HEK293 (cell line): Measurements from ENCODE around the gene CYB5R2.

ENCODE experiments used
- CTCF ChIA-PET: fragments of 350-600 bp; formaldehyde crosslinking; extraction: SDS; loops from one replicate; lab custom pipeline; 2021; ENCODE audit warnings: antibody characterized with exemption; lab: Yijun Ruan, JAX
- POLR2A ChIA-PET: fragments of 300-600 bp; formaldehyde crosslinking; extraction: SDS; loops from one replicate; lab custom pipeline; 2020; ENCODE audit warnings: antibody characterized with exemption, inconsistent platforms; lab: Yijun Ruan, JAX
- H3K27ac ChIP-seq: fragments of 200-500 bp; sonication (Bioruptor generic); 2 replicates; pipeline ENCODE4 v1.5.1; 2014; ENCODE audit warnings: low read depth, low read length, control low read depth, inconsistent platforms; ENCODE audit errors: extremely low read depth
- H3K36me3 ChIP-seq, 2 experiments: fragments of 200-500 bp in 1 of 2; sonication (Bioruptor generic) in 1 of 2; 1 replicate in 1 of 2; 2 replicates in 1 of 2; pipeline ENCODE4 v1.5.1; 2014 to 2017; ENCODE audit warnings: inconsistent platforms in 2 of 2, low read length in 2 of 2; ENCODE audit not compliant: control insufficient read depth in 2 of 2, insufficient read depth in 1 of 2
- H3K4me1 ChIP-seq: fragments of 200-500 bp; sonication (Bioruptor generic); 2 replicates; pipeline ENCODE4 v1.5.1; 2014; ENCODE audit warnings: mild to moderate bottlenecking, low read length, inconsistent platforms; ENCODE audit not compliant: control insufficient read depth, insufficient read depth
- H3K4me3 ChIP-seq: 2 replicates; pipeline ENCODE4 v1.5.1; 2011; ENCODE audit warnings: low read depth, mild to moderate bottlenecking, control low read depth, low read length, moderate library complexity
- H3K9me3 ChIP-seq: fragments of 200-500 bp; sonication (Bioruptor generic); 2 replicates; pipeline ENCODE4 v1.5.1; 2014; ENCODE audit warnings: low read depth, low read length, inconsistent platforms; ENCODE audit not compliant: control insufficient read depth, insufficient read depth
- GFI1B ChIP-seq: fragments of 450-650 bp; formaldehyde crosslinking; IDR thresholded peaks from 2 replicates; pipeline ENCODE4 v1.5.1; 2016; ENCODE audit warnings: missing biosample characterization, missing genetic modification characterization
- GLIS2 ChIP-seq: fragments of 450-650 bp; formaldehyde crosslinking; IDR thresholded peaks from 2 replicates; pipeline ENCODE4 v1.5.1; 2016; ENCODE audit warnings: missing biosample characterization, missing genetic modification characterization
- HOXA7 ChIP-seq: sonication (generic); formaldehyde crosslinking; IDR thresholded peaks from 2 replicates; pipeline ENCODE4 v1.8.1; 2022; ENCODE audit warnings: missing genetic modification reagents, borderline replicate concordance
- HOXC10 ChIP-seq: sonication (generic); formaldehyde crosslinking; IDR thresholded peaks from 2 replicates; pipeline ENCODE4 v1.8.1; 2023; ENCODE audit warnings: mild to moderate bottlenecking, missing genetic modification reagents
- IKZF3 ChIP-seq: fragments of 450-650 bp; IDR thresholded peaks from 2 replicates; pipeline ENCODE4 v1.5.0; 2018; ENCODE audit warnings: missing biosample characterization, mild to moderate bottlenecking, missing genetic modification characterization, moderate library complexity
- KLF16 ChIP-seq: fragments of 450-650 bp; formaldehyde crosslinking; IDR thresholded peaks from 2 replicates; pipeline ENCODE4 v1.5.1; 2017; ENCODE audit warnings: missing biosample characterization, missing genetic modification characterization
- KLF7 ChIP-seq: fragments of 450-650 bp; formaldehyde crosslinking; IDR thresholded peaks from 2 replicates; pipeline ENCODE4 v1.5.1; 2016; ENCODE audit warnings: missing biosample characterization, missing genetic modification characterization, borderline replicate concordance
- PATZ1 ChIP-seq: fragments of 450-650 bp; formaldehyde crosslinking; IDR thresholded peaks from 2 replicates; pipeline ENCODE4 v1.5.1; 2016; ENCODE audit warnings: missing biosample characterization, missing genetic modification characterization
- SP2 ChIP-seq: fragments of 450-650 bp; formaldehyde crosslinking; IDR thresholded peaks from 2 replicates; pipeline ENCODE4 v1.5.1; 2016; ENCODE audit warnings: missing biosample characterization, missing genetic modification characterization
- TRIM28 ChIP-seq: IDR thresholded peaks from 2 replicates; pipeline ENCODE4 v1.6.1; 2011; ENCODE audit warnings: low read length, control low read depth, borderline replicate concordance
- YY1 ChIP-seq: fragments of 450-650 bp; formaldehyde crosslinking; IDR thresholded peaks from 2 replicates; pipeline ENCODE4 v1.5.1; 2018; ENCODE audit warnings: missing biosample characterization, missing genetic modification characterization
- YY2 ChIP-seq: fragments of 450-650 bp; formaldehyde crosslinking; IDR thresholded peaks from 2 replicates; pipeline ENCODE4 v1.5.1; 2016; ENCODE audit warnings: missing biosample characterization, missing genetic modification characterization
- ZBTB1 ChIP-seq: fragments of 450-650 bp; formaldehyde crosslinking; IDR thresholded peaks from 2 replicates; pipeline ENCODE4 v1.5.1; 2016; ENCODE audit warnings: missing biosample characterization, missing genetic modification characterization
- ZBTB17 ChIP-seq: fragments of 450-650 bp; formaldehyde crosslinking; IDR thresholded peaks from 2 replicates; pipeline ENCODE4 v1.5.1; 2016; ENCODE audit warnings: missing biosample characterization, missing genetic modification characterization
- ZNF18 ChIP-seq: fragments of 450-650 bp; formaldehyde crosslinking; IDR thresholded peaks from 2 replicates; pipeline ENCODE4 v1.5.1; 2016; ENCODE audit warnings: missing biosample characterization, missing genetic modification characterization
- ZNF19 ChIP-seq: fragments of 450-650 bp; formaldehyde crosslinking; IDR thresholded peaks from 2 replicates; pipeline ENCODE4; 2016; ENCODE audit warnings: missing biosample characterization, missing genetic modification characterization, low read depth
- ZNF2 ChIP-seq: fragments of 450-650 bp; formaldehyde crosslinking; IDR thresholded peaks from 2 replicates; pipeline ENCODE4 v1.5.1; 2016; ENCODE audit warnings: missing biosample characterization, missing genetic modification characterization
- ZNF221 ChIP-seq: fragments of 450-650 bp; formaldehyde crosslinking; IDR thresholded peaks from 2 replicates; pipeline ENCODE4 v1.5.1; 2017; ENCODE audit warnings: missing biosample characterization, missing genetic modification characterization, borderline replicate concordance
- ZNF239 ChIP-seq: fragments of 450-650 bp; formaldehyde crosslinking; IDR thresholded peaks from 2 replicates; pipeline ENCODE4 v1.5.1; 2016; ENCODE audit warnings: missing biosample characterization, missing genetic modification characterization
- ZNF510 ChIP-seq: fragments of 450-650 bp; formaldehyde crosslinking; IDR thresholded peaks from 2 replicates; pipeline ENCODE4 v1.5.1; 2018; ENCODE audit warnings: mild to moderate bottlenecking, missing genetic modification characterization, missing biosample characterization; ENCODE audit not compliant: insufficient replicate concordance
- ZNF529 ChIP-seq: fragments of 450-650 bp; formaldehyde crosslinking; IDR thresholded peaks from 2 replicates; pipeline ENCODE4 v1.5.1; 2017; ENCODE audit warnings: missing genetic modification characterization, missing biosample characterization; ENCODE audit not compliant: insufficient replicate concordance
- ZNF555 ChIP-seq: fragments of 450-650 bp; formaldehyde crosslinking; conservative IDR thresholded peaks from 2 replicates; pipeline ENCODE4 v1.5.1; 2017; ENCODE audit warnings: missing biosample characterization, mild to moderate bottlenecking, missing genetic modification characterization, inconsistent platforms
- ZNF747 ChIP-seq: fragments of 450-650 bp; formaldehyde crosslinking; IDR thresholded peaks from 2 replicates; pipeline ENCODE4 v1.5.1; 2016; ENCODE audit warnings: missing biosample characterization, missing genetic modification characterization
- ZNF837 ChIP-seq: fragments of 450-650 bp; formaldehyde crosslinking; IDR thresholded peaks from 2 replicates; pipeline ENCODE4 v1.5.1; 2016; ENCODE audit warnings: missing biosample characterization, missing genetic modification characterization
- TF ChIP-seq, protein P1 (sequence below): fragments of 450-650 bp; formaldehyde crosslinking; IDR thresholded peaks from 2 replicates; pipeline ENCODE4 v1.5.1; 2017; ENCODE audit warnings: missing biosample characterization, missing genetic modification characterization

The CYB5R2 gene

DNA sequence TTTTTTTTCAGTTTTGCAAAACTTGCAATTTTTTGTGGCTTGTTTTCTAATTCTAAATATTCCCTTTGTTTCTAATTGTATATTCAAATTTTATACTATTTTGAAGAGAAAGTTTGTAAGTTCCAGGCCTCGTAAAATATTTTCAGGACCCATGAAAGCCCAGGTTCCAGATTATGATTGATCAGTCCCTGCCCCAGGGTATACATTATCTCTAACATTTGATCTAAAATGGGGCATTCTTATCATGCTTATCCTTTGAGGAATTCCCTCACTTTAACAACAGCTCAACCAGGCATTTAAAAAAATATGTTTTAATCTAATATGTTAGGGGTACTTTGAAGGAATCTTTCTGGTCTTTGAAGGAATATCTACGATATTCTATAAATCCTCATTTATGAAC lies 26.4 kb downstream of the CYB5R2 start:
- peaks cover 0 to 54% of the 10 kb centered on the region in 2 experiments; a peak in 1 of 3 replicates for H3K36me3 ChIP-seq
- no peaks in the 10 kb centered on the region for H3K9me3 ChIP-seq
- no peak overlapping the region for H3K27ac ChIP-seq
- TF ChIP-seq ZNF221 (tag by site-specific recombination) (no peak), GLIS2 (no peak), KLF16 (tag by site-specific recombination) (no peak), ZNF2 (tag by site-specific recombination) (no peak), HOXC10 (CRISPR knock-in tag) (no peak), ZBTB17 (tag by site-specific recombination) (no peak), ZNF837 (tag by site-specific recombination) (no peak)
- POLR2A ChIA-PET, result no interaction called here
- H3K4me3 ChIP-seq, result no peak overlapping the region
- CTCF ChIA-PET, result interaction anchor here (0.7 to 2.0 kb wide), 4 partner anchors 19 to 205 kb away, joined by 3 to 4 read pairs (median 4); no protein-coding TSS in a partner anchor
- no peaks in the 10 kb centered on the region for H3K4me1 ChIP-seq

GRCh38 chr11:7645206-7645605 lies 28.1 kb downstream of the CYB5R2 start:
- POLR2A ChIA-PET, result no interaction called here
- TF ChIP-seq ZNF510 (no peak), IKZF3 (tag by site-specific recombination) (no peak), KLF7 (tag by site-specific recombination) (no peak), GFI1B (tag by site-specific recombination) (no peak), YY2 (no peak), SP2 (no peak), ZNF529 (tag by site-specific recombination) (no peak), HOXA7 (CRISPR knock-in tag) (no peak), ZNF239 (no peak), ZNF19 (tag by site-specific recombination) (no peak), YY1 (no peak), TRIM28 (no peak), ZNF747 (tag by site-specific recombination) (no peak)
- TF ChIP-seq, protein P1, sequence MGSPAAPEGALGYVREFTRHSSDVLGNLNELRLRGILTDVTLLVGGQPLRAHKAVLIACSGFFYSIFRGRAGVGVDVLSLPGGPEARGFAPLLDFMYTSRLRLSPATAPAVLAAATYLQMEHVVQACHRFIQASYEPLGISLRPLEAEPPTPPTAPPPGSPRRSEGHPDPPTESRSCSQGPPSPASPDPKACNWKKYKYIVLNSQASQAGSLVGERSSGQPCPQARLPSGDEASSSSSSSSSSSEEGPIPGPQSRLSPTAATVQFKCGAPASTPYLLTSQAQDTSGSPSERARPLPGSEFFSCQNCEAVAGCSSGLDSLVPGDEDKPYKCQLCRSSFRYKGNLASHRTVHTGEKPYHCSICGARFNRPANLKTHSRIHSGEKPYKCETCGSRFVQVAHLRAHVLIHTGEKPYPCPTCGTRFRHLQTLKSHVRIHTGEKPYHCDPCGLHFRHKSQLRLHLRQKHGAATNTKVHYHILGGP (tag by site-specific recombination), result no peak
- TF ChIP-seq, all 188 proteins: peak for 0
- Histone ChIP-seq H3K9me3 (no peaks in the 10 kb centered on the region), H3K4me3 (no peak overlapping the region), H3K27ac (no peak overlapping the region), H3K4me1 (no peaks in the 10 kb centered on the region), H3K36me3 (peaks cover 0 to 54% of the 10 kb centered on the region in 2 experiments; a peak in 1 of 3 replicates)
- CTCF ChIA-PET, result interaction anchor here (0.7 to 2.0 kb wide), 3 partner anchors 20 to 74 kb away, joined by 4 read pairs; no protein-coding TSS in a partner anchor

DNA sequence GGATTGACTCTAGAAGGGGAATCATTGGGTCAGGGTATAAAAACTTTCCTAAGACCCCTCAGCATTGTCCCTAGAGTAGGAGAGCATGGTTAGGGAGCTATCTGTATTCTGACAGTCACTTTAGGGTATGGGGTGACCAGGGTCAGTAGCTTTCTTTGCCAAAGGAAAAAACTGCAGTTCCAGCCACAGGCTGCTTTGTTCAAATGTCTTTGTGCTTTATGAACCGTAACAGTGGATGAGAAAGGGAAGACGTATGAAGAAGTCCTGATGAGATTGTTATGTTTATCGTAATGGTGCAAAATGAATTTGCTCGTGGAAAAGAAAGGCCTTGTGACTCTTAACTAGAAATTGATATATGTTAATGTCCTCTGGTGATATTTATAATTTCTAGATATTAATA lies 30.0 kb downstream of the CYB5R2 start:
- H3K9me3 ChIP-seq, result no peaks in the 10 kb centered on the region
- H3K4me3 ChIP-seq, result no peak overlapping the region
- ChIA-PET CTCF (interaction anchor here (0.5 to 1.5 kb wide), 4 partner anchors 14 to 1268 kb away, joined by 3 to 7 read pairs (median 6); partner anchors contain the start of gene PPFIBP2), POLR2A (no interaction called here)
- no peak for TF ChIP-seq ZNF18 (tag by site-specific recombination)
- no peak for TF ChIP-seq ZNF19 (tag by site-specific recombination)
- TF ChIP-seq ZNF555, result no peak
- no peak for TF ChIP-seq ZBTB1 (tag by site-specific recombination)
- no peak for TF ChIP-seq PATZ1 (tag by site-specific recombination)
- H3K36me3 ChIP-seq, result peaks cover 0 to 42% of the 10 kb centered on the region in 2 experiments; a peak in 1 of 3 replicates
- no peaks in the 10 kb centered on the region for H3K4me1 ChIP-seq
- no peak overlapping the region for H3K27ac ChIP-seq
